Muscle layer of duodenum (tissue), 2 donors: ENCODE results near the gene METTL27.
"Not testable (repeated sequence)": the region's sequence is repeated elsewhere in the genome, so short reads cannot be mapped to it uniquely, and the experiment has no call there.

ENCODE experiments used
- H3K27ac ChIP-seq: one replicate; pipeline ENCODE4 v1.7.0; 2013; ENCODE audit warnings: mild to moderate bottlenecking, low read length
- H3K27me3 ChIP-seq: one replicate; pipeline ENCODE4 v1.7.0; 2013; ENCODE audit warnings: low read depth, mild to moderate bottlenecking, control low read depth, low read length
- H3K36me3 ChIP-seq, 2 donors: one replicate each; pipeline ENCODE4 v1.7.0; 2013; ENCODE audit warnings: low read length in 2 of 2, control low read depth in 1 of 2, mild to moderate bottlenecking in 1 of 2; ENCODE audit not compliant: insufficient read depth in 2 of 2, control insufficient read depth in 1 of 2
- H3K4me1 ChIP-seq, 2 donors: one replicate each; pipeline ENCODE4 v1.7.0; 2013; ENCODE audit warnings: low read length in 2 of 2, mild to moderate bottlenecking in 2 of 2, control low read depth in 1 of 2, moderate library complexity in 1 of 2; ENCODE audit not compliant: insufficient read depth in 2 of 2, control insufficient read depth in 1 of 2
- H3K4me3 ChIP-seq, 2 donors: one replicate each; pipeline ENCODE4 v1.7.0; 2013; ENCODE audit warnings: low read length in 2 of 2, low read depth in 1 of 2, mild to moderate bottlenecking in 1 of 2
- H3K9me3 ChIP-seq, 2 donors: one replicate each; pipeline ENCODE4 v1.7.0; 2013; ENCODE audit warnings: low read length in 2 of 2, control low read depth in 1 of 2, mild to moderate bottlenecking in 1 of 2; ENCODE audit not compliant: control insufficient read depth in 1 of 2
- donor health status: healthy.

The METTL27 gene

DNA sequence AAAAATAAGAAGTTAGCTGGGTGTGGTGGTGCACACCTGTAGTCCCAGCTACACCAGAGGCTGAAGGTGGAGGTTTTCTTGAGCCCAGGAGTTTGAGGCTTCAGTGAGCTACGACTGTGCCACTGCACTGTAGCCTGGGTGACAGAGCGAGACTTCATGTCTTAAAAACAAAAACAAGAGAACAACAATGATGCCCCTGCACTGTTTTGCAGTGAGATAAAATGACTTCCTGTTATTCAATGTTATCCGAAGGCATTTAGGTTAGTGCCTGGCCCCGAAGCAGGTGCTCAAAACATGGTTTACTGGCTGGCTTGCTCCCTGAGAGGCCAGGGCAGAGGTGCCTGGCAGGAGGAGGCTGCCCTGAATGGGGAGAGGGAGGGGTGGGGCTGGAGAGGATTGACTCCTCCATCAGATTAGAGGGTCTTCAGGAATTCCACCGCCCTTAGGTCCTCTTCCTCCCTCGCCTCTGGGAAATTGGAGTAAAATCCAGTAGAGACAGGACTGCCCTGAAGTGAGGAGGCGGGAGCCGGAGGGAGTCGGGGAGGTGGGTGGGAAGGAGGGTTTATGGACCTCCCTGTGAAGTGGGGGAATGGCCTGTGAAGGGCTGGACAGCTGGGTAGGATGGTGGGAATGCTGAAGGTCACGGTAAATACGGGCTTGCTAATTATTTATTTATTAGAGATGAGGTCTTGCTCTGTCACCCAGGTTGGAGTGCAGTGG, 18.3 kb downstream of the METTL27 start:
- H3K4me3 ChIP-seq, result no peak overlapping the region
- no peaks in the 10 kb centered on the region for H3K36me3 ChIP-seq
- no peaks in the 10 kb centered on the region for H3K9me3 ChIP-seq
- no peak overlapping the region for H3K27ac ChIP-seq
- H3K27me3 ChIP-seq, result no peaks in the 10 kb centered on the region
- H3K4me1 ChIP-seq, result peaks cover 6 to 7% of the 10 kb centered on the region in 2 donors

- H3K36me3 ChIP-seq, result no peaks in the 10 kb centered on the region
- no peaks in the 10 kb centered on the region for H3K9me3 ChIP-seq
- H3K27me3 ChIP-seq, result no peaks in the 10 kb centered on the region
- H3K27ac ChIP-seq, result no peak overlapping the region
- peaks cover 6 to 7% of the 10 kb centered on the region in 2 donors for H3K4me1 ChIP-seq
- H3K4me3 ChIP-seq, result no peak overlapping the region
These were observed 19.1 kb downstream of the METTL27 start for GRCh38 chr7:73823257-73823656.

- Histone ChIP-seq H3K27ac (peak overlapping the region; percentile 20), H3K9me3 (no peaks in the 10 kb centered on the region), H3K36me3 (no peaks in the 10 kb centered on the region), H3K4me3 (no peak overlapping the region), H3K27me3 (no peaks in the 10 kb centered on the region), H3K4me1 (peaks cover 4 to 5% of the 10 kb centered on the region in 2 donors)
These were observed 19.8 kb downstream of the METTL27 start for GRCh38 chr7:73822319-73823173.

DNA sequence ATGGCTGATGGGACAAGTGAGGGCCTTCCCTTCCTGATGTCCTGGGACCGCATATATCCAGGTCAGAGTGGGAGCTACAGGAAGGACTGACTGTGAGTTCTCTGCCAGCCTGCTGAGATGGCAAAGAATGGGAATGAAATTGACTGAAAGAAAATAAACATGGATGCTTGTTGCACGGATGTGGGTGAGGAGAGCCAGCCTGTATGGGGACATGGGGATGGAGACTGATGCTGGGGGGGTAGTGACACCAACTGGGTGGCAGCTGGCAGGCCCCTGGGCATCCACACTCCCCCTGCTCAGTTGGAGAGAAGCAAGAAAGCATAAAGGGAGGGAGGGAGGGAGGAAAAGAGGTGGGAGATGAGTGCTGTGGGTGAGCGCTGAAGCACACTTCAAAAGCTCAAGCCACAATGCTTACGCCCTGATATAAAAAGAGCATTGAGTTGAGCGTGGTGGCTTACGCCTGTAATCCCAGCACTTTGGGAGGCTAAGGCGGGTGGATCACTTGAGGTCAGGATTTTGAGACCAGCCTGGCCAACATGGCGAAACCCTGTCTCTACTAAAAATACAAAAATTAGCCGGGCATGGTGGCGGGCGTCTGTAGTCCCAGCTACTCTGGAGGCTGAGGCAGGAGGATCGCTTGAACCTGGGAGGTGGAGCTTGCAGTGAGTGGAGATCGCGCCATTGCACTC, 20.6 kb downstream of the METTL27 start:
- H3K27me3 ChIP-seq, H3K27ac ChIP-seq, H3K36me3 ChIP-seq, H3K9me3 ChIP-seq, H3K4me1 ChIP-seq, H3K4me3 ChIP-seq: not testable (repeated sequence)

DNA sequence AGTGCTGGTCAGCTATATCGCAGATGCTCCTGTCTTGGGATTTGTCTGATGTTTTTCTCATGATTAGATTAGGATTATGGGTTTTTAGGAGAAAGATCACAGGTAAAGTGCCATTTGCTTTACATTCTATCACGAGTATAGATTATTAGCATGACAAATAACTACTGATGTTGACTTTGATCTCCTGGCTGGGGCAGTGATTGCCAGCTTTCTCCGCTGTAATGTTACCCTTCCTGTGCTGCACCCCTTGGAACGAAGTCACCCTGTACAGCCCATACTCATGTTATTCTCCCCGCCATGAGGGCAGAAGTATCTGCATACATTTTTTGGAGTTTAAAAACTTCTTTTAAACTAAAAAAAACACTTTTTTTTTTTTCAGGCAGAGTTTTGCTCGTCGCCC, 22.3 kb downstream of the METTL27 start:
- H3K4me3 ChIP-seq, result no peak overlapping the region
- H3K4me1 ChIP-seq, result no peaks in the 10 kb centered on the region
- no peaks in the 10 kb centered on the region for H3K27me3 ChIP-seq
- H3K27ac ChIP-seq, result no peak overlapping the region
- H3K9me3 ChIP-seq, result no peaks in the 10 kb centered on the region
- no peaks in the 10 kb centered on the region for H3K36me3 ChIP-seq

DNA sequence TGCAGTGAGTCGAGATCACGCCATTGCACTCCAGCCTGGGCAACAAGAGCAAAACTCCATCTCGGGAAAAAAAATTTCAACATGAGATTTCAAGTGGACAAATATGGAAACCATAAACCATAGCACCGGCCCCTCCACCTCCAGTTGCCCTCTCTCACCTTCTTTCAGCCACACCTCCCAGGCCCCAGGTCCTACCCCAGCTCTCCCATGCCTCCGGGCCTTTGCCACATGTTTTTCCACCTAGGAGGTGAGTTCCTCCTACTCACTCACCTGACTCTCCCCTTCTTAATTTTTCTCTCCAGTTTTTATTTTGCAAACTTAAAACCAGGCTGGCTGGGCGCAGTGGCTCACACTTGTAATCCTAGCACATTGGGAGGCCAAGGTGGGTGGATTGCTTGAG, 25.2 kb downstream of the METTL27 start:
- H3K27ac ChIP-seq, result no peak overlapping the region
- no peaks in the 10 kb centered on the region for H3K36me3 ChIP-seq
- H3K4me3 ChIP-seq, result no peak overlapping the region
- H3K27me3 ChIP-seq, result no peaks in the 10 kb centered on the region
- H3K9me3 ChIP-seq, result no peaks in the 10 kb centered on the region
- no peaks in the 10 kb centered on the region for H3K4me1 ChIP-seq

GRCh38 chr7:73815436-73815835, 26.9 kb downstream of the METTL27 start:
- Histone ChIP-seq H3K9me3 (no peaks in the 10 kb centered on the region), H3K27me3 (no peaks in the 10 kb centered on the region), H3K4me3 (no peak overlapping the region), H3K4me1 (no peaks in the 10 kb centered on the region), H3K27ac (no peak overlapping the region), H3K36me3 (no peaks in the 10 kb centered on the region)

DNA sequence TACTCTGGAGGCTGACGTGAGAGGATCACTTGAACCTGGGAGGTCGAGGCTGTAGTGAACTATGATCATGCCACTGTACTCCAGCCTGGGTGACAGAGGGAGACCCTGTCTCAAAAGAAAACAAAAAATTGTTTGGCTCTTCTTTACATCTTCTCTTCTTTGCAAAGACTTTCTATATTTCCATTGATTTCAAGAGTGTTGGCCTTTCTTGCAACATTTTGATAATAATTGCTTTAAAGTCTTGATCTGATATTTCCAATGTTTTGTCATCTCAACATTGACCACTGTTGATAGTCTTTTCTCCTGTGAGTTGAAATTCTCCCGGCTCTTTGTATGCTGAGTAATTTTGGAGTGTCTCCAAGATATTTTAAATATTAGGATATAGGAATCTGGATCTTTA, 29.3 kb downstream of the METTL27 start:
- H3K27me3 ChIP-seq, result no peaks in the 10 kb centered on the region

GRCh38 chr7:73811760-73812168, 30.6 kb downstream of the METTL27 start:
- Histone ChIP-seq H3K9me3 (no peaks in the 10 kb centered on the region), H3K4me3 (no peak overlapping the region), H3K36me3 (no peaks in the 10 kb centered on the region), H3K27me3 (no peaks in the 10 kb centered on the region), H3K4me1 (no peaks in the 10 kb centered on the region), H3K27ac (no peak overlapping the region)

More for the DNA sequence above, 29.3 kb downstream of the METTL27 start:
- Histone ChIP-seq H3K36me3 (no peaks in the 10 kb centered on the region), H3K4me1 (no peaks in the 10 kb centered on the region), H3K4me3 (no peak overlapping the region), H3K9me3 (no peaks in the 10 kb centered on the region), H3K27ac (no peak overlapping the region)

DNA sequence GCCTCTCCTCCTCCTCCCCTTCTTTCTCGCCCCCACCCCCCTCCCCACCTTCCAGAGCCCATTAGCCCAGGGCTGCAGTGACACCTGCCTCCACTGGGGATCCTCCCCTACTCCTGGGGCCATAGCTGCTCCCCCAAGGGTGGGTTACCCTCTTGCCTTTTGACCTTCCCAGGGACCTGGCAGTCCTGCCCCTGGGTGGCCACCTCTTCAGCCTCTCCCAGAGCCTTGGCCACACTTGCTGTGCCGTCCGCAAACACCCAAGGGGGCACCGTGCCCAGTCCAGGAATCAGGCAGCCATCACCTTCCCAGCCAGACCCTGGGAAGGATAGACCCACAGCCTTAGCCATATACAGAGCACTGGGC, 31.3 kb downstream of the METTL27 start:
- Histone ChIP-seq H3K4me1 (no peaks in the 10 kb centered on the region), H3K9me3 (no peaks in the 10 kb centered on the region), H3K27me3 (no peaks in the 10 kb centered on the region), H3K4me3 (no peak overlapping the region), H3K27ac (no peak overlapping the region), H3K36me3 (no peaks in the 10 kb centered on the region)

DNA sequence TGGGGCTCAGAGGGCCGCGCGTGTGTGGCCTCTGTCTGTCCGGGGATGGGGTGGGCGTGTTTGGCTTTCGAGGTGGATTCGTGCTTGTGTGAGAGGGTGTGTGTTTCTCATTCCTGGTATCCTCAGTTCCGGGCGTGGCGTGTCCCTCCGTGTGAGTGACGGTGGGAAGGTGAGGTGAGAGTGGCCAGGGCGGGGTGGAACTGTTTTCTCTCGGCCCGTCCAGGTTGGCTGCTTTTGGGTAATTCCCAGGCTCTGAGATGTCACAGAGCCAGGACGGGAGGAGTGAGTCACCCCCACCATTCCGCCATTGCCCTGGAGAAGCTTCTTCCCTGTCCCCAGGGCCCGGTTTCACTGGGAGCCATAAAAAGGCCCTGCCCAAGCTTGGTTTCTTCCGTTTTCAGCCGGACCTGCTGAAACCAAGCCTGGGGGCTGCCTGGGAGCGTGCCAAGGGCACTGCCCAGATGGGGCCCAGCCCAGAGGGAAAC, 32.8 kb downstream of the METTL27 start:
- no peaks in the 10 kb centered on the region for H3K4me1 ChIP-seq
- H3K9me3 ChIP-seq, result no peaks in the 10 kb centered on the region
- no peaks in the 10 kb centered on the region for H3K36me3 ChIP-seq
- no peaks in the 10 kb centered on the region for H3K27me3 ChIP-seq
- H3K4me3 ChIP-seq, result no peak overlapping the region
- no peak overlapping the region for H3K27ac ChIP-seq
